Endothelial cell (in vitro differentiated cells): Measurements from ENCODE around the gene CLEC3A. TPM values are rescaled to one million over a fixed set of nuclear protein-coding genes. Genes with fewer than 3 reads are reported as not detected.

Experiments
- DNase-seq: peaks from one replicate; pipeline ENCODE4 v3.0.0; 2021; ENCODE audit warnings: low spot score
- H3K27ac Mint-ChIP-seq: one replicate; pipeline ENCODE4 v1.8.0; 2021; ENCODE audit warnings: mixed read lengths, inconsistent platforms; ENCODE audit not compliant: unreplicated experiment
- H3K27me3 Mint-ChIP-seq: one replicate; pipeline ENCODE4 v1.8.0; 2021; ENCODE audit warnings: mild to moderate bottlenecking, moderate library complexity, mixed read lengths, inconsistent platforms; ENCODE audit not compliant: unreplicated experiment
- H3K36me3 Mint-ChIP-seq: one replicate; pipeline ENCODE4 v1.8.0; 2021; ENCODE audit warnings: mild to moderate bottlenecking, low read depth, mixed read lengths, inconsistent platforms; ENCODE audit not compliant: unreplicated experiment
- H3K4me1 Mint-ChIP-seq: one replicate; pipeline ENCODE4 v1.8.0; 2021; ENCODE audit warnings: mild to moderate bottlenecking, mixed read lengths, inconsistent platforms; ENCODE audit not compliant: unreplicated experiment
- H3K4me3 Mint-ChIP-seq: one replicate; pipeline ENCODE4 v1.8.0; 2021; ENCODE audit warnings: mild to moderate bottlenecking, mixed read lengths, inconsistent platforms; ENCODE audit not compliant: unreplicated experiment
- H3K9me3 Mint-ChIP-seq: one replicate; pipeline ENCODE4 v1.8.0; 2021; ENCODE audit warnings: mixed read lengths, inconsistent platforms; ENCODE audit not compliant: unreplicated experiment
- total RNA-seq: library from RNA; stranded (reverse); fragmentation: NEBNext Ultra II Directional; extraction: Animal tissue kit (Norgen Biotek cat#: 25700); gene quantifications from one replicate; pipeline ENCODE4 v1.2.1, GENCODE V29; 2021; ENCODE audit not compliant: unreplicated experiment
- TF ChIP-seq, protein P1 (sequence below): fragments of 200-600 bp; sonication (generic); IDR thresholded peaks from one replicate; pipeline ENCODE4 v1.5.0; 2021; ENCODE audit warnings: antibody characterized with exemption; ENCODE audit not compliant: unreplicated experiment

Gene CLEC3A
- total RNA-seq, 1 donor from 2014 or later, result not detected

DNA sequence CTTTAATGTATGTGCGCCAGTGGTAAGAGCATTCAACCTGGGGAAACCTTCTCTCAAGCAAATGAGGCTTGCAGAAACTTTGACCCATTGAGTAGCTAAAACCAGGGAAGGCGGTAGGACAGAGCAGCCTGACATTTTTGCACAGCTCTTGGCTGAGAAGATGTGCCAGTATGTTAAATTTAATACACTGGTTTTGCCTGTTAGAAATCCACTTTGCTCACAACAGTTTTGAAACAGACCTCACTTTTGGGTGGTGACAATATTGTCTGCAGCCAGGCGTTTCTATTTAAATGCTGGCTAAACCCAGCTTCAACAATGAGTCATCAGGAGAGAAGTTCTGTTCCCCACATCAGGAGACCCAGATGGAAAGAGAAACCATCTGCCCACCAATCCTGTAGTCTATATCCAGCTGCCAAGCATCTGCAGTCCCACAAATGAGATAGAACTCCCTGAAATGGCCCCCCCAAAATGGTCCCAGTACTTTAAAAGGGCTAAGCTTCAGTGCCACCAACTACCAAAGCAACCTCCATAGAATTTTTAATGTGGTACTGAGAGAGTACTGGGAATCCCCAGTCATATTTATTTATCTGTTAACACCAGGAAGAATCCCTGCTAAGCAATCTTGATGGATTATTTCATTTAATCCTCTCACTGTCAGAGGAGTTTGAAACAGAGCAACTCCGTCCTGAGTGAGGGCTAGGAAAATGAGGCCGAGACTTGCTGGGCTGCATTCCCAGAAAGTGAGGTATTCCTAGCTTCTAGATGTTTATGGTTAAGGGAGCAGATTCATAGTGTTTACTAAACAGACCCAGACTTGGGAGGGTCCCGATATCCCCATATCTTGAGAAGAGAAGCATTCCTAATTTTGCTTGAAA, 29.0 kb upstream of the CLEC3A start:
- peaks cover 1% of the 10 kb centered on the region for H3K27me3 Mint-ChIP-seq
- H3K4me3 Mint-ChIP-seq, result no peak overlapping the region
- H3K27ac Mint-ChIP-seq, result no peak overlapping the region
- TF ChIP-seq, protein P1, sequence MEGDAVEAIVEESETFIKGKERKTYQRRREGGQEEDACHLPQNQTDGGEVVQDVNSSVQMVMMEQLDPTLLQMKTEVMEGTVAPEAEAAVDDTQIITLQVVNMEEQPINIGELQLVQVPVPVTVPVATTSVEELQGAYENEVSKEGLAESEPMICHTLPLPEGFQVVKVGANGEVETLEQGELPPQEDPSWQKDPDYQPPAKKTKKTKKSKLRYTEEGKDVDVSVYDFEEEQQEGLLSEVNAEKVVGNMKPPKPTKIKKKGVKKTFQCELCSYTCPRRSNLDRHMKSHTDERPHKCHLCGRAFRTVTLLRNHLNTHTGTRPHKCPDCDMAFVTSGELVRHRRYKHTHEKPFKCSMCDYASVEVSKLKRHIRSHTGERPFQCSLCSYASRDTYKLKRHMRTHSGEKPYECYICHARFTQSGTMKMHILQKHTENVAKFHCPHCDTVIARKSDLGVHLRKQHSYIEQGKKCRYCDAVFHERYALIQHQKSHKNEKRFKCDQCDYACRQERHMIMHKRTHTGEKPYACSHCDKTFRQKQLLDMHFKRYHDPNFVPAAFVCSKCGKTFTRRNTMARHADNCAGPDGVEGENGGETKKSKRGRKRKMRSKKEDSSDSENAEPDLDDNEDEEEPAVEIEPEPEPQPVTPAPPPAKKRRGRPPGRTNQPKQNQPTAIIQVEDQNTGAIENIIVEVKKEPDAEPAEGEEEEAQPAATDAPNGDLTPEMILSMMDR, result no peak
- peaks cover 8% of the 10 kb centered on the region for H3K9me3 Mint-ChIP-seq
- H3K36me3 Mint-ChIP-seq, result peaks cover 11% of the 10 kb centered on the region
- no peak for DNase-seq
- no peaks in the 10 kb centered on the region for H3K4me1 Mint-ChIP-seq

DNA sequence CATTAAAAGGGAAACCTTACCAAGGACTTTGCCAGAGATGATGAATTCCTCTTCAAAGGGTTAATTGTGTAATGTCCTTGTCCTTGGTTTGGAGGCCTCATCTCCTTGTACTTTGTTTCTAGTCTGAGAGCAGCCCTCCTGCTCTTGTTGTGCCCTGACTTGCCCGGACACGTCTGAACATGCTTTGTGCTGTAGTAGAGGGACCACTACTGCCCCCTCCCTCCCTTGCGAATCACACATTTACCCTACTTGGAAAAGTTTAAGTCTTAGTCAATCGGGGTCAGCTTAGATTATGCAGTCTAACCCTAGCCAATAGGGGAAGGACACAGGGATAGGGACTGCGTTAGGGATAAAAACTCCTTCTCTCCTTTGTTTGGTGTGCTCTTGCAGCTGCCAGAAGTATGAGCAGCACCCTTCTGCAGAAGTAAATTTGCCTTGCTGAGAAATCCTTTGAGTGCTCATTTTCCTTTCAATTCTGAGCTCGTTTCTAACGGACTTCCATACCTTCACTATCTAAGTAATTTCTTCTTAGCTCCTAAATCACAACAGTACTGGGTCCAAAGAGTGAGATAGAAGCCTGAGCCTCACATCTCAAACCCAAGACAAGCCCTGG, 26.4 kb upstream of the CLEC3A start:
- no peak for DNase-seq
- Mint-ChIP-seq H3K27ac (no peak overlapping the region), H3K4me3 (no peak overlapping the region), H3K36me3 (peaks cover 11% of the 10 kb centered on the region), H3K4me1 (no peaks in the 10 kb centered on the region), H3K9me3 (peaks cover 8% of the 10 kb centered on the region), H3K27me3 (peaks cover 1% of the 10 kb centered on the region)
- TF ChIP-seq, protein P1, result no peak

DNA sequence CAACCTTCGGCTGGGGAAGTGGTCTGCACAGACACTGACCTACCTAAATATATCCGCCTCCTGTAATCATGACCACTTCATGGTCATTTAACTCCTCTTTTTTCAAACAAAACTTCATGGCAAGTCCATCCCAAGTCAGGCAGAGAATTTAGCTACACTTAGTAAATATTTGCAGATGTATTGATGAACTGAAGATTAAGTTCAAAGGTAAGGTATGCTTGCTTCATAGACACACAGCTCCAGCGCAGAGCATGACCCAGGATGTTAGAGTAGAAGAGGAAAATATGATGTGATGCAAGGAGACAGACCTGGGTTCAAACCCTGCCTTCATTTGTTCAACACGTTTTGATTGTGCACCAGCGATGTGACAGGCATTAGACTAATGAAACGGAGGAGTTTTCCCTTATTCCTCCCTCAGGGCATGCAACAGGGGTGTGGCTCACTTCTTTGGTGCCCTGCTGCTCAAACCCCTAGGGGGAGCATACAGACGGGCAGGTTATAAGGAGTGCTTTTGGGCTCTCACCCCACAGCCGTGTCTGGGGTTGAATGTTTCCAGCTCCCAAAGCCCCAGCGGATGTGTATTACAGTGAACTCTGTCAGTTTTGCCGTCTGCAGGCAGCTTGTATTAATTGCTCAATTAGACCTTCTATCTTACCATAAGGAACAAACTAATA, 23.9 kb upstream of the CLEC3A start:
- Mint-ChIP-seq H3K4me3 (no peak overlapping the region), H3K27ac (no peak overlapping the region), H3K9me3 (peaks cover 5% of the 10 kb centered on the region), H3K27me3 (no peaks in the 10 kb centered on the region), H3K4me1 (no peaks in the 10 kb centered on the region), H3K36me3 (peaks cover 11% of the 10 kb centered on the region)
- DNase-seq, result no peak
- TF ChIP-seq, protein P1, result no peak

DNA sequence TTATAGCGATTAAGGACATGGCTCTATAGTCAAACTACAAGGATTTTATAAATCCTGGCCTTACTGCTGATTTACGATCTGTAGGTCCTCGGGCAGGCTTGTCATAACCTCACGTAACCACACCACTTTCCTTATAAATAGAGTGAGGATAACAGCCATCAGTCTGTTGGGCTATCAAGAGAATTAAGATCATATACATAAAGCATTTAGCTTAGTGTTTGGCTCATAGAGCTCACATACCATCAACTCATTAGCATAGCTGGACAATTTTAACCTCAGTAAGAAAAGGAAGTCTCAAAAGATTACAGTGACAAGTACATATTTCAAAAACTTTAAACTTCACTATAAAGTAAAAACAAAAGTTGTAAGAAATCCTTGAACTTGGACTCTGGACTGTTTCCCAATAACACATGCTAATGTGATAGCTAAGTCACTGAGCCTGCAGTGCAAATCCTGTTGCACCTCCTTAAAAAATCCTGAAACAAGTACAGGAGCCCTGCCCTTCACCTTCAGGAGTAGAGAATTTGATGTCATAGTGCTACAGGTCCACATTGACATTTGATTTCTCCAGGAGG, 20.8 kb upstream of the CLEC3A start:
- Mint-ChIP-seq H3K27ac (no peak overlapping the region), H3K9me3 (no peaks in the 10 kb centered on the region), H3K27me3 (no peaks in the 10 kb centered on the region), H3K4me3 (no peak overlapping the region), H3K4me1 (no peaks in the 10 kb centered on the region), H3K36me3 (peaks cover 4% of the 10 kb centered on the region)
- TF ChIP-seq, protein P1, result no peak
- DNase-seq, result no peak
